GM12873 (cell line): ENCODE measurements around the gene ZNF689.

Source experiments
- TF ChIP-seq, protein P1 (sequence below): IDR thresholded peaks from 2 replicates; pipeline ENCODE4 v1.5.1; 2012; ENCODE audit warnings: low read depth, mild to moderate bottlenecking, moderate library complexity, low read length, control low read depth; ENCODE audit not compliant: insufficient read depth; ENCODE audit errors: missing control alignments

The ZNF689 gene

DNA sequence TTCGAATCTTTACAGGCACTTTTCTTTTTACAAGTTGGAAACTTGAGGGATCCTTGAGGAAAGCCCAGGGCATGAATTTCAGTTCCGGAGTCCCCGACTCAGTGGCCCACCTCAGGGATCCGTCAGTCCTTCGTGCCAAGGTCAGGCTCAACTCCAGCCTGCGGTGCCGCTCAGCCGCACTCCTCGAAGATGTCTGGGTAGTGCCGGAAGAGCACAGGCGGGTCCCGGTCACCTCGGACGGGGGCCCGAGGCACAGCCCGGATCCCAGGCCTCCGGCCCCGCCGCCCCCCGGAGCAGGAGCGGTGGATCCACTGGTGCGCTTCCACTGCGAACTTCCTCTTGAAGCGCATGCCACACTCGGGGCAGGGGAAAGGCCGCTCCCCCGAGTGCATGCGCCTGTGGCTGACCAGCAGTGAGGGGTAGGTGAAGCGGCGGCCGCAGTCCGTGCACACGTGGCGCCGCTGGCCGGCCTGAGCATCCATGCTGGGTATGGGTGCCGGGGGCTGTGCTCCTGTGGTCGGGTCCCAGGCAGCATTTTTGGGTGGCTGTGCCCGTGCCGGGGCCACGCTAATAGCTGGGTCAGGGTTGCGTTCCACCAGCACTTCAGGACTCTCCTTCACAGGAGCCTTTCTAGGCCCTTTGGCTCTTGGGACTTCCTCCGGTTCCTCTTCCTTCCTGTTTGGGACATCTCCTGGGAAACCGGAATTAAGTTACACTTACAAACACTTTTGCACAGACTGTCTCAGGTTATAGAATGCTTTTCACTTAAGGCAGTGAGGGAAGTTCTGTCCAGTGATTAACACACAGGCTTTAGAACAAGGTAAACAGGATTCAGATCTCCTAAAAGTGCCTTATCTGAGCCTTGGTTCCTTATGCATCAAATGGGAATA lies 40.2 kb downstream of the ZNF689 start:
- TF ChIP-seq, protein P1, sequence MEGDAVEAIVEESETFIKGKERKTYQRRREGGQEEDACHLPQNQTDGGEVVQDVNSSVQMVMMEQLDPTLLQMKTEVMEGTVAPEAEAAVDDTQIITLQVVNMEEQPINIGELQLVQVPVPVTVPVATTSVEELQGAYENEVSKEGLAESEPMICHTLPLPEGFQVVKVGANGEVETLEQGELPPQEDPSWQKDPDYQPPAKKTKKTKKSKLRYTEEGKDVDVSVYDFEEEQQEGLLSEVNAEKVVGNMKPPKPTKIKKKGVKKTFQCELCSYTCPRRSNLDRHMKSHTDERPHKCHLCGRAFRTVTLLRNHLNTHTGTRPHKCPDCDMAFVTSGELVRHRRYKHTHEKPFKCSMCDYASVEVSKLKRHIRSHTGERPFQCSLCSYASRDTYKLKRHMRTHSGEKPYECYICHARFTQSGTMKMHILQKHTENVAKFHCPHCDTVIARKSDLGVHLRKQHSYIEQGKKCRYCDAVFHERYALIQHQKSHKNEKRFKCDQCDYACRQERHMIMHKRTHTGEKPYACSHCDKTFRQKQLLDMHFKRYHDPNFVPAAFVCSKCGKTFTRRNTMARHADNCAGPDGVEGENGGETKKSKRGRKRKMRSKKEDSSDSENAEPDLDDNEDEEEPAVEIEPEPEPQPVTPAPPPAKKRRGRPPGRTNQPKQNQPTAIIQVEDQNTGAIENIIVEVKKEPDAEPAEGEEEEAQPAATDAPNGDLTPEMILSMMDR = no peak

DNA sequence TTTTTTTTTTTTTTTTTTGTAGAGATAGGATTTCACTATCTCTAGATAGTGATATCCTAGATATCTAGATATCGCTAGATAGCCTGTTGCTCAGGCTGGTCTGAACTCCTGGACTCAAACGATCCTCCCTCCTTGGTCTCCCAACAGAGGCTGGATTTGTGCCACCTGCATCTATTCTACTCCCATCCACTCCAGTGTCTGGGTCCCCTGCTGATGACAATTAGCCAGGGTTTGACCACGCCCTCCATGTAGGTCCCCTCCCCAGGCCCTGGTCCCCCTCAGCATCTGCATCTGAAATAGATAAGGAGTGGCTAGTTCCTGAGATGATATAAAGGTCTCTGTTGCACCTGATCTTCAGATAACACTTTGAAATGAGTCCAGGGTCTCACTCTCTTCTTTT lies 40.9 kb downstream of the ZNF689 start:
- TF ChIP-seq, protein P1 = no peak

DNA sequence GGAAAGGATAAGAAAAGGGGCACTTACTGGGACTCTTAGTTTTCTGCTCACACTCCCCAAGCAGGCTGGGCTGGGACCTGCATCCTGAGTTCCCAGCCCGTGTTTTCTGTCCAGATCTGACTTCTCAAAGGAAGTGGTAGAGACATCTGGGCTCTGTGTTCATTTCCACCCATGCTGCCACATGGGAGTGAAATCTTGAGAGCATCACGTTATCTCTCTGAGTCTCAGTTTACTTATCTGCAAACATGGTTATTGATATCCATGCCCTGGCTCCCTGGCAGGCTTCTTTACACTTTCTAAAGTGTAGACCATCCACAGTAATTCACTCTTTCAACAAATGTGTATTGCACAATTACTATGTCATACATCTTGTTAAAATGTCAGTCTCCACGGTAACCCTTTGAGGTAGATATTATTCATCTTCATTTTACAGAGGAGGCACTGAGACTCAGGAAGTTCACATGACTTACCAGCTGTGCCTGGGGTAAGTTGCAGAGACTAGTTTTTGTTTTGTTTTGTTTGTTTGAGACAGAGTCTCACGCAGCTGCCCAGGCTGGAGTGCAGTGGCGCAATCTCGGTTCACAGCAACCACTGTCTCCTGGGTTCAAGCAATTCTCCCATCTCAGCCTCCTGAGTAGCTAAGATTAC lies 42.1 kb downstream of the ZNF689 start:
- TF ChIP-seq, protein P1 = no peak

DNA sequence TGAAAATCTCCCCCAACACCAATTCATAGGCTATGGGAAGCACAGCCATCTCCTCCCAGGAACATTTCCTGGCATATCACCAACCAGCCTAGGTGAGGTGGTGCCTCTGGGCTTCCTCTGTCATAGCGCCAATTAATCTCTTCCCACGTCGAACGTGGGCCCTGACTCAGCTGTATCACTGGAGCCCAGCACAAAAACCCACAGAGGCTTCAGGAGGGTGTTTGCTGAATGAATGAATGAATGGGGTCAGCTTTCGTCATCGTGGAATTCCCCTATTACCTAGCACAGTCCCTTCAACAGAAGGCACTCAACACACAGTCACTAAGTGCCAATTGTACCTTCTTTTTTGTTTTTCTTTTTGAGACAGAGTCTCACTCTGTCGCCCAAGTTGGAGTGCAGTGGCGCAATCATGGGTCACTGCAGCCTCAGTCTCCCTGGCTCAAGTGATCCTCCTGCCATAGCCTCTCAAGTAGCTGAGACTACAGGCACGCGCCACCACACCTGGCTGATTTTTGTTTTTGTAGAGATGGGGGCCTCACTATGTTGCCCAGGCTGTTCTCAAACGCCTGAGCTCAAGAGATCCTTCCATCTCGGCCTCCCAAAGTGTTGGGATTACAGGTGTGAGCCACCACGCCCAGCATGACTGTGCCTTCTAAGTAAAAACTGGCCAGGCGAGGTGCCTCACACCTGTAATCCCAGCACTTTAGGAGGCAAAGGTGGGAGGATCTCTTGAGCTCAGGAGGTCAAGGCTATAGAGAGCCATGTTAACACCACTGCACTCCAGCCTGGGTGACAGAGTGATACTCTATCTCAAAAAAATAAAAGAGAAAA lies 42.8 kb downstream of the ZNF689 start:
- TF ChIP-seq, protein P1 = no peak

DNA sequence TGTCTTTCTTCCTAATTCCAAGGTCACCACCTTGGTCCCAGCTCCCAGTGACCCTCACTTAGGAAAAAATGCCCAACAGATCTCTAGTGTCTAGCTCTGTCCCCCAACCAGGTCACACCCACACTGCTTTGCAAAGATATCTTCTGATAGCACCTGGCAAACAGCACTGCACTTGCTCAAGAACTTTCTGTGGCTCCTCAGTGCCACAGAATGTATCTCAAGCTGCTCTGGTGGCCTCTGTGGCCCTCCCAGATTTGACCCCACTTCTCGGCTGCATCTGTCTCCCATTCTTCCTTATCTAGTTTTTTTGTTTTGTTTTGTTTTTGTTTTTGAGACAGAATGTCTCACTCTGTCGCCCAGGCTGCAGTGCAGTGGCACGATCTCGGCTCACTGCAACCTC lies 43.7 kb downstream of the ZNF689 start:
- TF ChIP-seq, protein P1 = no peak

DNA sequence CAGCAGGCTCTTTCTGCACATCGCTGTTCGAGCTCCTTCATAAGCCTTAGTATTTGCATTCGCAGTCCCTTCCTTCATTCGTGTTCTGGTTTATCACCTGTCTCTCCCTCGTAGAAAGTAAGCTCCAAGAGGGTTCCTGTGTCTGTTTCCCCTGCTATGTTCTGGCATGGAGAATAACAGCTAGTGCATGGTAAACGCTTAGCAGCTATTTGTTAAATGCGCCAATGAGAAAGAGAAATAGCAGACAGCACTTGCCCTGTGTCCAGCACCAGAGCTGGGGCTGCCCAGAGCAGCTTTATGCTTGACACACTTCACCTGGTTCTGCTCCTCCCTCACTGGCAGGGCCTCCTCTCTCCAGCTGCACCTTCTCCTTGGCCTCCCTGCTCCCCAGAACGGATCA lies 44.2 kb downstream of the ZNF689 start:
- TF ChIP-seq, protein P1 = no peak

DNA sequence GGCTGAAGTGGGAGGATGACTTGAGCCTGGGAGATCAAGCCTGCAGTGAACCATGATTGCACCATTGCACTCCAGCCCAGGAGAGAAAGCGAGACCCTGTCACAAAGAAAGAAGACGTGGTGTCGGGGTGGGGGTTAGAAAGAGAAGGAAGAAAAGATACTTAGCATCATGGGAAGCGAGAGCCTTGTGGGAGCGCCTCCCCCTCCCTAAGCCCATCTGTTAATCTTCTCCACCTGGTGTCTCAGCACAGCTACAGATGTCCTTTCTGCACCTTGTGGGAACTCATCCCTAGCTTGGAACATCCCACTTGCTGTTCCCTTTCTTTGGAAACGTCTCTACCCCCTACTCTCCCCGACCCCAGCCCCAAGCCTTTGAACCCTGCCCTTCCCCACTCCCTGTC lies 44.7 kb downstream of the ZNF689 start:
- TF ChIP-seq, protein P1 = no peak
